Measurements from ENCODE around the gene CRIP2.

CRIP2 gene

DNA sequence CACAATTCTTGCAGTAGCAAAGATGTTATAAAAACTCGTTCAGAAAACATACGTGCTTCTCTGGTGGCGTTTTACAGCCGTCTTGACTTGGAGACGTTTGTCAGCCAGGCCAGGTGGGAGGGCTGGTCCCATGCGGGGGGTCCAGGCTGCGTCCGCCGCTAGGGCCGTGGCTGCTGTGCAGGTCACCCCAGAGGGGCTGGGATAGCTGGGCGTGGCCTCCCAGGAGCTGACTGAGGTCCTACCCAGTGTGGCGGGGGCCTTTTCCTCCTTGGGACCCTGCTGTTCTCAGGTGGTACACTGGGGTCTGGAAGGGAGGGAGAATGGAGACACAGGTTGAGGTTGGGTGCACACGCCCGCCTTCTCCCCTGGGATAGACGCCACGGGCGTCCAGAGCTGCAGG is 29.8 kb upstream of the CRIP2 start:
- no peak for DNase-seq (ENCODE audit: low spot score)

DNA sequence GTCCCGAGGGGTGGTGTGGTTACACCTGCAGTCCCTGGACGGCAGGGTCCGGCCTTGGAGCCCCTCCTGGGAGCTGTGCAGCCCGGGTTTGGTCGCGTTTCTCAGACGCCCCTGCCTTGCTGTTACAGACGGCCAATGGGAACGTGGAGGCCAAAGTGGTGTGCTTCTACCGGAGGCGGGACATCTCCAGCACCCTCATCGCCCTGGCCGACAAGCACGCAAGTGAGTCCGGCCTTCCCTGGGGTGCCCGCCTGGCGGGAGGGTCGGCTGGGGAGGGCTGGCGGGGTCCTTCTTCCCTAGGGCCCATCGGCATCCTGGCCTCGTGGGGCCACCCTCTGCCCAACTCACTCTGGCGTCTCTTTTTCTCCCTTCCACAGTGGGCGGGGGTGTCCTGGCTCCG is 29.3 kb upstream of the CRIP2 start:
- no peak for DNase-seq (ENCODE audit: low spot score)

DNA sequence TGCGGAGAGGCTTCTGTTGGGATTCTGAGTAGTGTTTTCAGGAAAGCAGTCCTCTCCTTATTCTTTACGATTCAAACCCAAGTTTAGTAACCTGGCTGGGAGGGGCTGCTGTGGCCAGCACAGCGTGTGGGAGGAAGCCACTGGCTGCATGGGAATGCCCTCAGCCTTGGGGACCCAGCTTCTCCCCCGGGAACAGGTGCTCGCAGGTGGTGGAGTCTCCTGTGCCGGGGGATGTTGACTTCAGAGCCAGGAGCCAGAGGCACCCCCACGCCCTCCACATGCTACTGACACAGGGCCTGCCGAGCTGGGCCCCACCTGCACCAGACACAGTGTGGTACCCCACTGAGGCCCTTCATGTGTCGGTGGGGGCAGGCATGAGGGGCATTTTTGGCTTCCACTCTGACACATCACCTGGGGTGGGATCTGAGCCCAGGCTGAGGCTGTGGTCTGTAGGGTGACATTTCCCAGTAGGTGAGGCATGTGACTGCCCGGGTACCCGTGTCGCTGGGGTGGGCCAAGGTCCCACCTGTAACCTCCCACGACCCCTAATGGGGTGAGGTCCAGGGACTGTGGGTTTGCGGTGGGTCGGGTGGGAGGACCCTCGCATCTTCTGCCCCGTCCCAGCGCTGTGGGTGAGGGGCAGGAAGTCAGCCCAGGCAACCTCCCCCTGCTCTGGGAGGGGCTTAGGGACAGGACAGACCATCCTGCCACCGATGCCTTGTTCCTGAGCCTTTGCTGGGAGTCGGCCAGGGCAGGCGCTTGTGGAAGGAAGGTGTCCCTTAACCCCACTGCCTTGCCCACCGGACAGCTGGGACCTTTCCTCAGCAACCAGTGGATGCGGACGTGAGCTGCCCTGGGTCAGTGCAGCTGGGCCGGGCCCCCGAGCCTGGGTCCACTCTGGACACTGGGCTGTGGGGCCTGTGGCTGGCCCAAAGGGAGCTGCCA is 28.4 kb upstream of the CRIP2 start:
- DNase-seq (ENCODE audit: low spot score) = no peak

GRCh38 chr14:105446971-105447370 is 27.6 kb upstream of the CRIP2 start:
- DNase-seq (ENCODE audit: low spot score) = no peak

GRCh38 chr14:105447651-105448640 is 26.7 kb upstream of the CRIP2 start:
- DNase-seq (ENCODE audit: low spot score) = no peak

DNA sequence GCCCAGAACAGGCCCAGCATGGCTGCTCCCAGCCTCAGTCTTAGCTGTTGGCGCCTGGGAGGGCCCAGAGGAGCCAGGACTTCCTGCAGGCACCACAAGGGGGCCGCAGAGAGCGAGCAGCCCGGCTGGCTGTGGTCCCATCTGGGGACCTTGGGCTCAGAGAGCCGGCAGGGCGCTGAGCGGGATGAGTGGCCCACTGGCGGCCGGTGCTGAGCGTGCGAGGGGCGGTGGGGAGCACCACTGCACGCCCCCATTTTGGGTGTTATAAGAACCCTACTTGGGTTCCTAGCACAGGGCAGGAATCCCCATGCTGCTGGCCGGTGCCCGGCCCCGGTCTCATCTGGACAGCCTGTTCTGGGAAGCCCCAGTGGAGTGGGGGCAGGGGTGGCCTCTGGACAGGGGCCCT is 25.9 kb upstream of the CRIP2 start:
- DNase-seq (ENCODE audit: low spot score) = peak; percentile 70

GRCh38 chr14:105449276-105450122 is 25.1 kb upstream of the CRIP2 start:
- no peak for DNase-seq (ENCODE audit: low spot score)

DNA sequence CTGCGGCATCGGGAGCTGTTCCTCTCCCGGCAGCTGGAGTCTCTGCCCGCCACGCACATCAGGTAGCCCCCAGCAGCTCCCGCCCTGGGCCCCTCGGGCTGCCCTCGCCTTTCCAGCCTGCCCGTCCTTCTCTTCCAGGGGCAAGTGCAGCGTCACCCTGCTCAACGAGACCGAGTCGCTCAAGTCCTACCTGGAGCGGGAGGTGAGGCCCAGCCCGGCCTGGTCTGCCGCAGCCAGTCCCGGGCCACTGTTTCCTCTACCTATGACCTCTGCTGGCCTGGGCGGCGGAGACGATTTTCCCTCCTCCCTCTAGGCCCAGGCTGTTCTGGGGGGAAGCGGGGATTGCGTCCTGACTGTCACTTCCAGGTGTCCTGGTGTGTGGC is 24.5 kb upstream of the CRIP2 start:
- no peak for DNase-seq (ENCODE audit: low spot score)

DNA sequence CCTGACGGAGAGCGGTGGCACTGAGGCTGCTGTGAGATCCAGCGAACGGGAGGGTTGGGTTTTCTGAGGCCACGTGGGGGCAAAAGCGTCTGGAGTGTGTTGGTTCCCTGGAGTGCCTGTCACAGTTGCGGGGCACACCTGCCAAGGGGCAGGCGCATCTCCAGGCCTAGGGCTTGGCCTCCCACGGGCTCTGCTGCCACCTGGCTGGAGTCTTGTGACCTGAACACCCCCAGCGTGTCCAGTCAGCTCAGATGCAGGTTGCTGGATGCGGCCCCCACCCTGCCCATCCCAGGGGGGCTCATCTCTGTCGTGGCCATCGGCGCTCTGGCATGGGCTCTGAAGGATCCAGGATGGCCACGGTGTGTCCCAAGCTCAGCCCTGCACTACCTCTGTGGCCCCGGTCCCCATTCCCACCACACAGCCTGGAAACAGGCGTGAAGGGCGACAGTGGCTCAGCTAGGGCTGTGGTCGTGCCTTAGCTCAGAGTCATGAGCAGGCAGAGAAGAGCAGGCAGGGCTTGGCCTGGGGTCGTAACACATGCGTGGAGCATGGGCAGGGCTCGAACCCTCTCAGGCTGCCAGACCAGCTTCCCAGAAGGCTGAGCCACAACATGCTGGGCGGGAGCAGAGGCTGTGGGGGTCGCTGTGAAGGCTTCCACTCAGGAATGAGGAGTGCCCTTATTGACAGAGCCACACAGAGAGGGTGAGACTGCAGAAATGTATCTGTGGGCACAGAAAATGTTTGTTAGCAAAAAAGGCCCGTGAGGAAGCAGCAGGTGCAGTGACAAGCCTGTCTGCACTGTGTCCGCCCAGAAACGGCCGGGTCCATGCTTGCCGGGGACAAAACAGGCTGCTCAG is 23.5 kb upstream of the CRIP2 start:
- DNase-seq (ENCODE audit: low spot score) = no peak

DNA sequence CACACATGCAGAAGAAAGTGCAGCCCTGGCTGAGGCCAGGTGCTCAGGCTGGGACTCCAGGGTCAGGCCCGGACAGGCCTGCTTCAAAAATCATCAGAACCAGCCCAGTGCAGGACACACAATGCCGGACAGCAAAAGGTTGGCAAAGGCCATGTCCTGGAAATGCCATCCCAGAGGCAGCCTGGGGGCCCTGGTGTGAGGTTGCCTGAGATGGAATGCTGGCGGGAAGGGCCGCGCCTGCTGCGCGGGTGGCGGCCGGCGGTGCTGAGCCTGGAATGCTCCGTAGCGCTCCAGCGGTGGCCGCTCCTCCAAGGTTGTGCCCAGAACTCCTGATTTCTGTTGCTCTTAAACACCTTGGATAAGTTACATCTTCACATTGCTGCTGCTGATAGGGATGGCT is 21.7 kb upstream of the CRIP2 start:
- no peak for DNase-seq (ENCODE audit: low spot score)

DNA sequence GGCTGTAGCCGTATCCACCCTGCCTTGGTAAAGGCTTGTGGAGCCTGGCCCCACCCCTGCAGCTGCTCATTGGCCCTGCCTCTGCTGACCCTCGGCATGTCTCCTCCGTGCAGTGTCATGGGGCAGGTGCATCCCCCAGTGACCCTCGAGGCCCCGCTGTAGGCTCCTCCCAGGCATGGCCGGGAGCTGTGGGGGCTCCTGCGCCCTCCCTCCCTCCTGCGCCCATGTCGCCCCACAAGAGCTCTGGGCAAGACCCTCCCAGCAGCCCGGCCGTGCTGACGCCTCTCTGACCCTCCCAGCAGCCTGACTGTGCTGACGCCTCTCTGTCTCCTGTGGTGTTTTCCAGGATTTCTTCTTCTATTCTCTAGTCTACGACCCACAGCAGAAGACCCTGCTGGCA is 20.8 kb upstream of the CRIP2 start:
- no peak for DNase-seq (ENCODE audit: low spot score)

DNA sequence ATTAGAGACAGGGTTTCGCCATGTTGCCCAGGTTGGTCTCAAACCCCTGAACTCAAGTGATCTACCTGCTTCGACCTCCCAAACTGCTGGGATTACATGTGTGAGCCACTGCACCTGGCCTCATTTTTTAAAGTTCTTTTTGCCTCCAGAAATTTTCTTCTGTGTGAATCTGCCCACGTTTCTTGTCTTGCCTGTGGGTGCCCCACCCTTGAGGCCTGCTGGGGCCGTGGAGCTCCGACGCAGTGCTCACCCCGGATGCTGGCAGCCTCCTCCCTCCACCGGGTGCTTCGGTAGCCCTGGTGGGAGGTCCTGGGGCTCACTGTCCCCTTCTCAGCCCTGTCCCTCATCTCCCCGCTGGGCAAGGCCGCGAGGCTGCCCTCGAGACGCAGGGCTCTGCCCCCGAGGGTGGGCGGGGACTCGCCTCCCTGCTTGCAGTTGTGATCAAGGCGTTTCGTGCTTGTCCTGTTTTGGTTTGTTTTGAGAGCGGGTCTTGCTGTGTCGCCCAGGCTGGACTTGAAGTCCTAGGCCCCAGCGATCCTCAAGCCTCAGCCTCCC is 19.5 kb upstream of the CRIP2 start:
- no peak for DNase-seq (ENCODE audit: low spot score)

DNA sequence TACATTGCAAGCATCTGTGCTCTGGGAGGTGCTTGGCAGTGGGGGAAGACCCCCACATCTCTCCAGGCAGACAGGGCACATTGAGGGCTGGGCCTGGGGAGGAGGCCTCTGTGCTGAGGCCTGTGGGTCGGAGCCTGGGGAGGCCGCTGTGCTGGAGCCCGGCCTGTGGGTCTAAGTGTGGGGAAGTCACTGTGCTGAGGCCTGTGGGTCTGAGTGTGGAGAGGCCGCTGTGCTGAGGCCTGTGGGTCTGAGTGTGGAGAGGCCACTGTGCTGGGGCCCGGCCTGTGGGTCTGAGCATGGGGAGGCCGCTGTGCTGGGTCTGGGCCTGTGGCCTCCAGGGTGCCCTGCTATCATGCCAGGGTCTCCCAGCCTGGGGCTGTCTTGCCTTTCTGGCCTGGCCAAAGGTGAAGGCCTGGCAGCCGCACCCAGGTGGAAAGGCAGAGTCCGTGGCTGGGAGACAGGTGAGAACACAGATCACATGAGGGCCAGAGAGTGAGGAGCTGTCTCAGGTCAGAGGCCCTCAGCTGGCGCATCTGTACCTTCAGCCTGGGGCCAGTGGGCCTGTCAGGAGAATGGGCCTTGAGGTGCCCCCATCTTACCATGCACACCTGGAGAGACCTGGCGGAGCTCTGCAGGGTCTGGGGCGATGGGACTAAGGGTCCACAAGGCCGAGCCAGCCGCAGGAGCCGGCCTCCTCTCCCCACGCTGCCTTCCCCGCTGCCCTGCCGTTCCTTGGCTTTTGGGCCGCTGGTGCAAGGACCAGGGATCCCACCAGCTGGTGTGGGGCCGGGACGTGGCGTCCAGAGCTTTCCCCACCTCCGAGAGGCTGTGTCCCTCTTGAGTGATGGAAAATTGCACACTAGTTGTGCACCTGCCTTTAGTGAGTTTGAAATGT is 18.6 kb upstream of the CRIP2 start:
- no peak for DNase-seq (ENCODE audit: low spot score)

DNA sequence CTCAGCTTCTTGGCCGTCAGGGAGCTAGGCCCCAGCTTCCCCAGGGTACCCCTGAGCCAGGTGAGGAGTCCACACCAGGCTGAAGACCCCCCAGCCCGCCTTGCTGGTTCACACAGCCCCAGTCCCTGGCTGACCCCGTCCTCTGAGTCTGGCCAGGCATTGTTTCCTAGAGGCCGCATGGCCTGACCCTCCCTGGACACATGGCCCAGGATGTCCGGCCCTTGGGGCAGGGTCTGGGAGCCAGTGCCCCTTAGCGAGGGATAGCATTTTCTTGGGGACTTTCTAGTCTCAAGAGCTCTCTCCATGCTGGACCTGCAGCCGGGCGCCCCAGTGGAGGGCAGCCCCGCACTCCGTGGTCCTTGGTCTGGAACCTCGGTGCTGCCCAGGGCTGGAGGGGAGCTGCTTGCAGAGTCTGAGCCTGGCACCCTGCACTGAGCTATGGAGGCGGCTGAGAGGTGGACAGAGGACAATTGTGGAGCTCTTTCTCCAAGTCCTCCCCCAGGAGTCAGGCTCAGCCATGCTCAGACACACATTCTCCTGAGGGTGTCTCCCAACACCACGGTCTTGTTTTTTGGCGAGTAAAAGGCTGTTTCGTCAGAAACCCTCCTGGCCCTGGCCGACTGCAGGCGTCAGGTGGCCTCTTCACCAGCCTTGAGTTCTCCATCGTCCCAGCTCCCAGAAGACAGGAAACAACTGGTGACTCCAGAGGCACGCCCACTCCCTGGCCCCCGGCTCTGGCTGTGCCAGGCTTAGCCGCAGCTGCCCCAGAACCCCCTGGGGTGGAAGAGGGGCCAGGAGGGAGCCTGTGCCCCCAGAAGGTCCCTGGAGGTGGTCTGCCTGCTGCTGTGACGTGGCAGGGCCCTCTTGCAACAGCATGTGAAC is 17.6 kb upstream of the CRIP2 start:
- no peak for DNase-seq (ENCODE audit: low spot score)

- no peak for DNase-seq (ENCODE audit: low spot score)
Measured at GRCh38 chr14:105458010-105458409, 16.6 kb upstream of the CRIP2 start.

DNA sequence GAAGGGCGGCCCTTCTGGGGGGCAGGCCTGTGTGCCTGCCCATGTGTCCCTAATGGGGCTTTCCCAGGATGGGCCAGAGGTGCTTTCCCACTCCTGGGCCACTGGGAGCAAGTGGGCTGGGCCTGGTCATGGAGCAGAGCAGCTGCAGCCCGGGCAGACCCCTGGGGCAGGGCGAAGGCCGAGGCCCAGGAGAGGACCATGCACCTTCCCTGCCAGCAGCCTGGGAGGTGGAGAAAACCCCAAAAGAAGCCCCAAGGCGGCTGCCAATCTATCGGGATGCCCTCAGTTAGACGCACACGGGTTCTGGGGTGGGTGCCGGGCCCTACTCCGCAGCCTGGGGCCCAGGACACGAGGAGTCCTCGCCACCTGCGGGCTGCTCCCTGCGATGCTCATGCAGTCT is 16.1 kb upstream of the CRIP2 start:
- no peak for DNase-seq (ENCODE audit: low spot score)

GRCh38 chr14:105460116-105460515 is 14.5 kb upstream of the CRIP2 start:
- DNase-seq (ENCODE audit: low spot score) = no peak

- DNase-seq (ENCODE audit: low spot score) = no peak
Measured at GRCh38 chr14:105460616-105461015, 14.0 kb upstream of the CRIP2 start.

DNA sequence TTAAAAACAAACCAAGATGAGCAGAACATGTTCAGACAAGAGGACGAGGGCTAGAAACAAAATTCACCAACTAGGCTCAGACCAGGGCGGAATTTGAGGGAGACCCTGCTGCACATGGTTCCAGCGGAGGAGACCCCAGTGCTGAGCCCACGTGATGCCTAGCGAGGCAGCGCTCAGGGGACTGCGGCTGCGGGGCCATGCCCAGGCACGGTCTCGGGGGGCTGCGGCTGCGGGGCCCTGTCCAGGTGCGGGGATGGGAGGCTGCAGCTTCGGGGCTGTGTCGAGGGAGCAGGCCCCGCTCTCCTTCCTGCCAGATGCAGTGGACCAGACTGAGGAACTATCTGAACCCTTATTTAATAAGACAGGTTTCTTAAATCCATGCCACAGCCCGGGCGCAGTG is 12.7 kb upstream of the CRIP2 start:
- DNase-seq (ENCODE audit: low spot score) = no peak
